ENCODE data around the gene HOXA6. TPM values are rescaled to one million over a fixed set of nuclear protein-coding genes. Genes with fewer than 3 reads are reported as not detected.

Gene HOXA6
- total and polyA plus RNA-seq, 2 donors (not counting 1 experiment from before 2014, with no cell fraction given) = 0.18 to 0.49 TPM

- Mint-ChIP-seq H3K27me3 (peaks cover 61% of the 10 kb centered on the region), H3K27ac (no peak overlapping the region), H3K4me3 (no peak overlapping the region), H3K4me1 (peaks cover 4% of the 10 kb centered on the region), H3K9me3 (ENCODE audit: insufficient read depth) (no peaks in the 10 kb centered on the region)
- Histone ChIP-seq H3K27ac (ENCODE audit: low read length in 2 of 2) (no peak overlapping the region), H3K4me2 (replicated peaks; ENCODE audit: low read depth, low read length, poor library complexity, severe bottlenecking) (no peak overlapping the region), H3K4me3 (ENCODE audit: control extremely low read depth in 1 of 5, extremely low read depth in 1 of 5, insufficient read depth in 1 of 5, low read depth in 2 of 5, low read length in 4 of 5) (no peak overlapping the region), H3K79me2 (ENCODE audit: control insufficient read depth, insufficient read depth, low read length) (no peaks in the 10 kb centered on the region), H4K20me1 (ENCODE audit: control insufficient read depth, insufficient read depth, low read length, poor library complexity, severe bottlenecking) (no peaks in the 10 kb centered on the region), H3K9me3 (ENCODE audit: control extremely low read depth in 1 of 3, control insufficient read depth in 2 of 3, insufficient read depth in 1 of 3, low read length in 2 of 3) (peaks cover 0 to 15% (median 0%) of the 10 kb centered on the region in 3 donors), H3K9ac (ENCODE audit: low read length) (no peak overlapping the region), H3K36me3 (replicated peaks in 1 of 2; ENCODE audit: control extremely low read depth in 1 of 2, control insufficient read depth in 1 of 2, extremely low read depth in 1 of 2, insufficient read depth in 2 of 2, low read length in 1 of 2) (no peaks in the 10 kb centered on the region), H3K4me1 (ENCODE audit: control insufficient read depth in 2 of 2, insufficient read depth in 2 of 2, low read length in 2 of 2) (no peaks in the 10 kb centered on the region), H3K27me3 (replicated peaks in 1 of 4; ENCODE audit: control extremely low read depth in 1 of 4, control insufficient read depth in 3 of 4, insufficient read depth in 4 of 4, low read length in 3 of 4) (peaks cover 0 to 37% (median 23%) of the 10 kb centered on the region in 4 experiments), H2AFZ (ENCODE audit: insufficient read depth, low read depth, low read length, poor library complexity, severe bottlenecking) (no peak overlapping the region)
- intact Hi-C loops (cut with micrococcal nuclease) = no loop called here
- 99% methylated on average over 8 of the region's 11 CpGs for WGBS (ENCODE audit: insufficient coverage)
- POLR2A ChIA-PET = no interaction called here
- CTCF ChIA-PET = no interaction called here
- no peak for ATAC-seq (ENCODE audit: low read depth)
- DNase-seq = no peak
- TF ChIP-seq EZH2 (IDR thresholded peaks at IDR 0.05; ENCODE audit: borderline replicate concordance, insufficient read depth, low read depth, low read length, poor library complexity, severe bottlenecking) (no peak), CTCF (IDR thresholded peaks at IDR 0.05) (no peak)
Observed at GRCh38 chr7:27138985-27139333, 8.6 kb downstream of the HOXA6 start.

- H3K27me3 Mint-ChIP-seq = peaks cover 61% of the 10 kb centered on the region
- Histone ChIP-seq H4K20me1 (ENCODE audit: control insufficient read depth, insufficient read depth, low read length, poor library complexity, severe bottlenecking) (no peaks in the 10 kb centered on the region), H3K4me2 (replicated peaks; ENCODE audit: low read depth, low read length, poor library complexity, severe bottlenecking) (no peak overlapping the region), H3K79me2 (ENCODE audit: control insufficient read depth, insufficient read depth, low read length) (no peaks in the 10 kb centered on the region), H3K36me3 (replicated peaks in 1 of 2; ENCODE audit: control extremely low read depth in 1 of 2, control insufficient read depth in 1 of 2, extremely low read depth in 1 of 2, insufficient read depth in 2 of 2, low read length in 1 of 2) (no peaks in the 10 kb centered on the region), H3K9me3 (ENCODE audit: control extremely low read depth in 1 of 3, control insufficient read depth in 2 of 3, insufficient read depth in 1 of 3, low read length in 2 of 3) (peaks cover 0 to 12% (median 0%) of the 10 kb centered on the region in 3 donors), H3K27ac (ENCODE audit: low read length in 2 of 2) (no peak overlapping the region), H3K27me3 (replicated peaks in 1 of 4; ENCODE audit: control extremely low read depth in 1 of 4, control insufficient read depth in 3 of 4, insufficient read depth in 4 of 4, low read length in 3 of 4) (peaks cover 0 to 35% (median 23%) of the 10 kb centered on the region in 4 experiments), H3K4me3 (ENCODE audit: control extremely low read depth in 1 of 5, extremely low read depth in 1 of 5, insufficient read depth in 1 of 5, low read depth in 2 of 5, low read length in 4 of 5) (no peak overlapping the region), H3K9ac (ENCODE audit: low read length) (no peak overlapping the region), H3K4me1 (ENCODE audit: control insufficient read depth in 2 of 2, insufficient read depth in 2 of 2, low read length in 2 of 2) (no peaks in the 10 kb centered on the region), H2AFZ (ENCODE audit: insufficient read depth, low read depth, low read length, poor library complexity, severe bottlenecking) (no peak overlapping the region)
- WGBS (ENCODE audit: insufficient coverage) = no CpG with 5 or more reads among the region's 1 CpG
- no peaks in the 10 kb centered on the region for H3K9me3 Mint-ChIP-seq (ENCODE audit: insufficient read depth)
- no peak for ATAC-seq (ENCODE audit: low read depth)
- TF ChIP-seq CTCF (IDR thresholded peaks at IDR 0.05) (no peak), EZH2 (IDR thresholded peaks at IDR 0.05; ENCODE audit: borderline replicate concordance, insufficient read depth, low read depth, low read length, poor library complexity, severe bottlenecking) (no peak)
- intact Hi-C loops (cut with micrococcal nuclease) = no loop called here
- ChIA-PET CTCF (interaction anchor here (0.8 kb wide), 1 partner anchor 52 kb away, joined by 4 read pairs; no protein-coding TSS in a partner anchor), POLR2A (no interaction called here)
- no peak for DNase-seq
- H3K27ac Mint-ChIP-seq = no peak overlapping the region
- no peak overlapping the region for H3K4me3 Mint-ChIP-seq
- peaks cover 4% of the 10 kb centered on the region for H3K4me1 Mint-ChIP-seq
Observed at GRCh38 chr7:27138472-27138871, 9.1 kb downstream of the HOXA6 start.

Data from B cell (primary cell).